KMS-11 (cell line): ENCODE measurements around the gene TECPR2.

Experiments used
- H2AFZ ChIP-seq: fragments of 200-600 bp; sonication (generic); 2 replicates; pipeline ENCODE4 v1.6.1; 2016; ENCODE audit warnings: antibody characterized with exemption, mixed run types, low read depth
- H3K27ac ChIP-seq: fragments of 200-600 bp; sonication (generic); 2 replicates; pipeline ENCODE4 v1.6.1; 2016; ENCODE audit warnings: mild to moderate bottlenecking, mixed run types
- H3K27me3 ChIP-seq: fragments of 200-600 bp; sonication (generic); 2 replicates; pipeline ENCODE4 v1.6.1; 2017; ENCODE audit warnings: mild to moderate bottlenecking, low read depth, mixed run types, moderate library complexity; ENCODE audit not compliant: insufficient read depth
- H3K36me3 ChIP-seq: fragments of 200-600 bp; sonication (generic); 2 replicates; pipeline ENCODE4 v1.6.1; 2017; ENCODE audit warnings: mild to moderate bottlenecking, mixed run types; ENCODE audit not compliant: insufficient read depth
- H3K4me1 ChIP-seq: fragments of 200-600 bp; sonication (generic); 2 replicates; pipeline ENCODE4 v1.6.1; 2016; ENCODE audit warnings: mild to moderate bottlenecking, low read depth, mixed run types; ENCODE audit not compliant: poor library complexity, severe bottlenecking
- H3K4me2 ChIP-seq: fragments of 200-600 bp; sonication (generic); 2 replicates; pipeline ENCODE4 v1.7.0; 2016; ENCODE audit warnings: mild to moderate bottlenecking, mixed run types
- H3K4me3 ChIP-seq: fragments of 200-600 bp; sonication (generic); IDR thresholded peaks from 2 replicates; pipeline ENCODE4 v1.6.1; 2017; ENCODE audit warnings: low read depth, low read length, mixed read lengths; ENCODE audit not compliant: insufficient read depth
- H3K79me2 ChIP-seq: fragments of 200-600 bp; sonication (generic); 2 replicates; pipeline ENCODE4 v1.6.1; 2016; ENCODE audit warnings: low read depth, mixed run types; ENCODE audit not compliant: insufficient read depth
- H3K9ac ChIP-seq: fragments of 200-600 bp; sonication (generic); 2 replicates; pipeline ENCODE4 v1.6.1; 2016; ENCODE audit warnings: mild to moderate bottlenecking, mixed run types
- H4K20me1 ChIP-seq: fragments of 200-600 bp; sonication (generic); 2 replicates; pipeline ENCODE4 v1.6.1; 2016; ENCODE audit warnings: mild to moderate bottlenecking, mixed run types; ENCODE audit not compliant: insufficient read depth
- TF ChIP-seq, protein P1 (sequence below): fragments of 200-600 bp; sonication (generic); conservative IDR thresholded peaks from 2 replicates; pipeline ENCODE4 v1.6.1; 2017; ENCODE audit warnings: low read depth, mild to moderate bottlenecking, antibody characterized with exemption, low read length, moderate library complexity, mixed read lengths

TECPR2 gene

DNA sequence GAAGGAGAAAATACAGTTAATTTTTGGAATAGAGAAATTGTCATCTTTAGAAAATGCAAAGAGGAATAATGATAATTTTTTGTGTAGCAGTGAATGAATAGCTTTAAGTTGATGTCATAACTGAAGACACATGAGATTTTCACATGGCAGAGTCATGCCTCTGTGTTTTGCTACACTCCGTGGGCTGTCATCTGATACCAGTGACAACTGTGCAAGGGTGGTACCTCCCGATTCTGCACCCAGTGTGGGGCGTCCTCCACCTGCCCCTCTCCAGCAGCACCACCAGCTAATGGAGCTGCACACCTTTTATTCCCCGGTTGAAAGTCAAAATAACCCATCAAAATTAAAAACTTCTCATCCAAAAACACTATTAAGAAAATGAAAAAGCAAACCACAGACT is 99.7 kb downstream of the TECPR2 start:
- Histone ChIP-seq H3K79me2 (no peaks in the 10 kb centered on the region), H2AFZ (no peak overlapping the region), H4K20me1 (no peaks in the 10 kb centered on the region), H3K36me3 (no peaks in the 10 kb centered on the region), H3K27me3 (no peaks in the 10 kb centered on the region), H3K9ac (no peak overlapping the region), H3K4me3 (no peak overlapping the region), H3K4me1 (no peaks in the 10 kb centered on the region), H3K4me2 (no peak overlapping the region), H3K27ac (no peak overlapping the region)
- TF ChIP-seq, protein P1, sequence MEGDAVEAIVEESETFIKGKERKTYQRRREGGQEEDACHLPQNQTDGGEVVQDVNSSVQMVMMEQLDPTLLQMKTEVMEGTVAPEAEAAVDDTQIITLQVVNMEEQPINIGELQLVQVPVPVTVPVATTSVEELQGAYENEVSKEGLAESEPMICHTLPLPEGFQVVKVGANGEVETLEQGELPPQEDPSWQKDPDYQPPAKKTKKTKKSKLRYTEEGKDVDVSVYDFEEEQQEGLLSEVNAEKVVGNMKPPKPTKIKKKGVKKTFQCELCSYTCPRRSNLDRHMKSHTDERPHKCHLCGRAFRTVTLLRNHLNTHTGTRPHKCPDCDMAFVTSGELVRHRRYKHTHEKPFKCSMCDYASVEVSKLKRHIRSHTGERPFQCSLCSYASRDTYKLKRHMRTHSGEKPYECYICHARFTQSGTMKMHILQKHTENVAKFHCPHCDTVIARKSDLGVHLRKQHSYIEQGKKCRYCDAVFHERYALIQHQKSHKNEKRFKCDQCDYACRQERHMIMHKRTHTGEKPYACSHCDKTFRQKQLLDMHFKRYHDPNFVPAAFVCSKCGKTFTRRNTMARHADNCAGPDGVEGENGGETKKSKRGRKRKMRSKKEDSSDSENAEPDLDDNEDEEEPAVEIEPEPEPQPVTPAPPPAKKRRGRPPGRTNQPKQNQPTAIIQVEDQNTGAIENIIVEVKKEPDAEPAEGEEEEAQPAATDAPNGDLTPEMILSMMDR = no peak

DNA sequence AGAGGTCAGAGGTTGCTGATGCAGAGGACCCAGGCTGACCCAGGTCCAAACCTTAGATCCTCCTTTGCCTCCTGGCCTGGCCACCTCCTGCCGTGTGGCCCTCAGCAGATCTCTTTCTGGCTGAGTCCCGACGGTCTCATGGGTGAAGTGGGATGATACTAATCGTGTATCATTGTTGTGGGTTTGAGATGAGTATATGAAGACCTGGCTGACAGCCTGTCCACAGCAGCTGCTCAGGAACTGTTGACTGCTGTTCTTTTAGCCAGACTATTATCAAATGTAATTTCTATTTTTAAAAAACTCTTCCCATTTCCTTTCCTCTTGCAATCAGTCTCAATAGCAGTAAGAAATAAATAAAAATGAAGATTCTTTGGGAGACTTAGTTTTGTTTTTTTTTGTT is 101.3 kb downstream of the TECPR2 start:
- Histone ChIP-seq H3K27me3 (no peaks in the 10 kb centered on the region), H3K4me2 (no peak overlapping the region), H2AFZ (no peak overlapping the region), H3K4me3 (no peak overlapping the region), H3K4me1 (no peaks in the 10 kb centered on the region), H3K79me2 (no peaks in the 10 kb centered on the region), H3K9ac (no peak overlapping the region), H4K20me1 (no peaks in the 10 kb centered on the region), H3K27ac (no peak overlapping the region), H3K36me3 (no peaks in the 10 kb centered on the region)
- TF ChIP-seq, protein P1 = no peak

DNA sequence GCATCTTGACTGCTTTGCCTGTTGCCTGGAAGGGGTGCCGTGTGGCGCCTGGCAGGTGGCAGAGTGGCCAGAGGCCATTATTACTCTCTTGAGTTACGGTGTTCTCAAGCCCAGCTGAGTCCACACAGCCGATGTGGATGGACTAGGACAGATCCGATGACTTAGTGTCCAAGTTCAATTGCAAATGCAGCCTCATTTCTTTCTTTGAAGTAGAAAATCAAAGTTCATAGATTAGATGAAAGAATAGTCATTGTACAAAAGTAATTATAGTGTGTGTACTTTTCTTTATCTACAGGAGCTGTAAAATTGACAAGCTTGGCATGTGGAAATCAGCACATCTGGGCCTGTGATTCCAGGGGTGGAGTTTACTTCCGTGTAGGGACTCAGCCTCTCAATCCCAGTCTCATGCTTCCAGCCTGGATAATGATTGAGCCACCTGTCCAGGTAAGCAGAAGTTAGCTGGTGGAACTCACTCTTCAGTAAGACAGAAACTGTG is 102.2 kb downstream of the TECPR2 start:
- Histone ChIP-seq H3K27me3 (no peaks in the 10 kb centered on the region), H3K4me1 (no peaks in the 10 kb centered on the region), H3K27ac (no peak overlapping the region), H3K9ac (no peak overlapping the region), H4K20me1 (no peaks in the 10 kb centered on the region), H3K36me3 (no peaks in the 10 kb centered on the region), H3K4me2 (no peak overlapping the region), H3K4me3 (no peak overlapping the region), H3K79me2 (no peaks in the 10 kb centered on the region), H2AFZ (no peak overlapping the region)
- TF ChIP-seq, protein P1 = no peak

DNA sequence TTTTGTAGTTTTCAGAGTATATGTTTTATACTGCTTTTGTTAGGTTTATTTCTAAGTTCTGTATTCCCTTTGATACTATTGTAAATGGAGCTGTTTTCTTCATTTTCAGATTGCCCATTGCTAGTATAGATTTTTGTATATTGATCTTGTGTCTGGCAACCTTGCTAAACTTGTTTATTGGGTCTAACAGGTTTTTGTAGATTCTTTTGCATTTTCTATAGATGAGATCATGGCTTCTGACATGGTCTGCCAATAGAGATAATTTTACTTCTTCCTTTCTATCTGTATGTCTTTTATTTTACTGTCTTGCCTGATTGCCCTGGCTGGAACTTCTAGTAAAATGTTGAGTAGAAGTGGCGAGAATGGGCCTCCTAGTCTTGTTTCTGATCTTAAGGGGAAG is 106.5 kb downstream of the TECPR2 start:
- no peaks in the 10 kb centered on the region for H3K27me3 ChIP-seq
- no peaks in the 10 kb centered on the region for H3K4me1 ChIP-seq
- no peak overlapping the region for H3K9ac ChIP-seq
- no peaks in the 10 kb centered on the region for H3K36me3 ChIP-seq
- H3K79me2 ChIP-seq = no peaks in the 10 kb centered on the region
- H3K27ac ChIP-seq = no peak overlapping the region
- TF ChIP-seq, protein P1 = no peak
- no peak overlapping the region for H3K4me3 ChIP-seq
- no peaks in the 10 kb centered on the region for H4K20me1 ChIP-seq
- no peak overlapping the region for H2AFZ ChIP-seq
- no peak overlapping the region for H3K4me2 ChIP-seq
